Esophagus muscularis mucosa (tissue), 4 donors: Measurements from ENCODE around the gene WDR38. TPM values are rescaled to one million over a fixed set of nuclear protein-coding genes. Genes with fewer than 3 reads are reported as not detected.

Experiments
- DNase-seq: peaks from one replicate; pipeline ENCODE4 v3.0.0-alpha.2; 2017; ENCODE audit errors: extremely low spot score
- H3K27ac ChIP-seq, 4 donors: fragments of 200-600 bp; sonication (generic); replicated peaks in 1 of 4; 1 replicate in 3 of 4; 2 replicates in 1 of 4; pipeline ENCODE4 v1.5.1; 2016 to 2019; ENCODE audit warnings: mild to moderate bottlenecking in 1 of 4
- H3K27me3 ChIP-seq, 4 donors: fragments of 200-600 bp; sonication (generic); one replicate each; pipeline versions ENCODE4 v1.5.1 to v1.6.0; 2016 to 2019
- H3K36me3 ChIP-seq, 4 donors: fragments of 200-600 bp; sonication (generic); one replicate each; pipeline ENCODE4 v1.5.1; 2016 to 2019
- H3K4me1 ChIP-seq, 4 donors: fragments of 200-600 bp; sonication (generic); one replicate each; pipeline ENCODE4 v1.5.1; 2016 to 2019
- H3K4me3 ChIP-seq, 4 donors: fragments of 200-600 bp; sonication (generic); 1 replicate in 2 of 4; 2 replicates in 2 of 4; pipeline ENCODE4 v1.5.1; 2016 to 2019; ENCODE audit warnings: mild to moderate bottlenecking in 4 of 4, moderate library complexity in 1 of 4
- H3K9me3 ChIP-seq, 4 donors: fragments of 200-600 bp; sonication (generic); 1 replicate in 3 of 4; 2 replicates in 1 of 4; pipeline ENCODE4 v1.5.1; 2016 to 2019
- CTCF ChIP-seq, 3 experiments: fragments of 200-600 bp in 2 of 3; fragments of 450-650 bp in 1 of 3; sonication (generic) in 2 of 3; IDR thresholded peaks; one replicate each; pipeline ENCODE4 v1.5.1; 2017 to 2019; ENCODE audit warnings: antibody characterized with exemption in 3 of 3, mild to moderate bottlenecking in 2 of 3, moderate library complexity in 1 of 3
- EP300 ChIP-seq: sonication (generic); formaldehyde crosslinking; IDR thresholded peaks from one replicate; pipeline ENCODE4 v1.6.1; 2017; ENCODE audit warnings: antibody characterized with exemption
- POLR2A ChIP-seq: fragments of 450-650 bp; IDR thresholded peaks from one replicate; pipeline ENCODE4 v1.6.1; 2017; ENCODE audit warnings: antibody characterized with exemption, moderate library complexity, mild to moderate bottlenecking, low read depth
- POLR2AphosphoS5 ChIP-seq, 2 donors: sonication (generic); formaldehyde crosslinking; IDR thresholded peaks; one replicate each; pipeline ENCODE4 v1.6.1; 2017; ENCODE audit warnings: antibody characterized with exemption in 2 of 2
- WGBS: methylation state at CpG from one replicate; pipeline ENCODE4 v1.1.5; 2018; 5-methylcytosine and 5-hydroxymethylcytosine counted together
- intact Hi-C: fragments of 100-400 bp; cut with DNase I; formaldehyde crosslinking; loops from one replicate; pipeline ENCODE4 v1.15.1; 2023
- total RNA-seq, 4 donors: library from RNA; depleted of rRNA; stranded (reverse); fragments of >200 nt; gene quantifications; one replicate each; pipeline versions ENCODE4 v1.1.0 to v1.2.1, GENCODE V29; 2016

Gene WDR38
- total RNA-seq, 4 donors from 2014 or later: 0.32 TPM; not detected in 3

- no peak overlapping the region for H3K27ac ChIP-seq
- H3K36me3 ChIP-seq: peaks cover 56 to 90% (median 89%) of the 10 kb centered on the region in 4 donors
- H3K27me3 ChIP-seq: no peaks in the 10 kb centered on the region
- no peak for TF ChIP-seq EP300
- TF ChIP-seq POLR2AphosphoS5 (IDR thresholded peaks at IDR 0.05): no peak
- TF ChIP-seq CTCF (IDR thresholded peaks at IDR 0.05): no peak
- no peak for TF ChIP-seq POLR2A
- peaks cover 15 to 31% (median 20%) of the 10 kb centered on the region in 4 donors for H3K4me1 ChIP-seq
- no peaks in the 10 kb centered on the region for H3K9me3 ChIP-seq
- WGBS: 86% methylated on average over 14 of the region's 14 CpGs
- intact Hi-C loops: no loop called here
- H3K4me3 ChIP-seq: no peak overlapping the region
- DNase-seq: no peak
Observed at GRCh38 chr9:124877021-124877782, 23.9 kb downstream of the WDR38 start.

DNA sequence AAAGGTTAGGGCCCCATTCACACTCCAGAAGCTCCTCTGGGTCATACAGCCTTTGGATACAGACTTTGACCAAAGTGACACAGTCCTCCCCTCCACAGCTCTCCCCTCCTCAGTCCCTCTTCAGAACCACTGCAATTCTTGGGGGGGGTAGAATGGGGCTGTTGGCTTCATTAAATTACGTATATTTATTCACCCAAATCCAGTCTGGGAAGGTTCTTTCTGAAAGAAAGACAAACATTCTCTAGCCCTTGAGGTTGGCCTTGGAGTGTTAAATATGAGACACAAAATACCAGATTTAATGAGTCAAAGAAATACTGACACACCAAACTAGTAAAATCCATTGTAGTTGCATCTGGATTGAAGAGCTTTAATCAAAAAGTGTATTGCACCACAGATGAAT, 24.8 kb downstream of the WDR38 start:
- no peaks in the 10 kb centered on the region for H3K27me3 ChIP-seq
- H3K27ac ChIP-seq: no peak overlapping the region
- no peak overlapping the region for H3K4me3 ChIP-seq
- H3K4me1 ChIP-seq: peaks cover 7 to 23% (median 12%) of the 10 kb centered on the region in 4 donors
- intact Hi-C loops: no loop called here
- no peaks in the 10 kb centered on the region for H3K9me3 ChIP-seq
- TF ChIP-seq POLR2AphosphoS5 (IDR thresholded peaks at IDR 0.05) (no peak), POLR2A (no peak), EP300 (no peak), CTCF (IDR thresholded peaks at IDR 0.05) (no peak)
- 81% methylated on average over 1 of the region's 1 CpG for WGBS
- H3K36me3 ChIP-seq: peaks cover 59 to 97% (median 96%) of the 10 kb centered on the region in 4 donors
- DNase-seq: no peak

- Histone ChIP-seq H3K9me3 (no peaks in the 10 kb centered on the region), H3K4me1 (peaks cover 2 to 18% (median 7%) of the 10 kb centered on the region in 4 donors), H3K4me3 (no peak overlapping the region), H3K36me3 (peaks cover 59 to 100% (median 98%) of the 10 kb centered on the region in 4 donors), H3K27ac (no peak overlapping the region), H3K27me3 (no peaks in the 10 kb centered on the region)
- no peak for DNase-seq
- TF ChIP-seq POLR2AphosphoS5 (IDR thresholded peaks at IDR 0.05) (no peak), CTCF (IDR thresholded peaks at IDR 0.05) (no peak), EP300 (no peak), POLR2A (no peak)
- 88% methylated on average over 5 of the region's 6 CpGs for WGBS
- intact Hi-C loops: no loop called here
Observed at GRCh38 chr9:124878518-124878917, 25.3 kb downstream of the WDR38 start.

DNA sequence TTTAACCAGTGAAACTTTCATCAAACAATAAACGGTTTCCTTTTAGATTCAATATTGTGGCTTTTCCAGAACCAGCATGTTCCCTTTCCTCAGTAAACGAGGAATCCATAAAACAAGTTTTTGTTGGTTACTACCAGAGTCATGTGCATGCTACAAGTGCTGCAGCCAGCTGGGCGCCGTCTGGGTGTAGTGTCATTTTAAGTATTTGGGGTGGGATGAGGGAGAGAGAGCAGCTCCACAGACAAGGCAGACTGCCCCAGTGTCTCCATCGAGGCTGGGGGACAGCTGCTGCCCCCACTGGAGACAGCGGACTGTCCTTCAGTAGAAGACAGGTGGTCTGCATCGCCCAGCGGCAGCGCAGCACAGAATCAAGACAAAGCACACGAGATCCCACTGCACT, 26.0 kb downstream of the WDR38 start:
- peaks cover 59 to 98% (median 95%) of the 10 kb centered on the region in 4 donors for H3K36me3 ChIP-seq
- no peaks in the 10 kb centered on the region for H3K9me3 ChIP-seq
- no peak overlapping the region for H3K27ac ChIP-seq
- intact Hi-C loops: no loop called here
- no peak for DNase-seq
- TF ChIP-seq POLR2AphosphoS5 (IDR thresholded peaks at IDR 0.05) (no peak), EP300 (no peak), POLR2A (no peak), CTCF (IDR thresholded peaks at IDR 0.05) (no peak)
- WGBS: 56% methylated on average over 10 of the region's 10 CpGs
- no peak overlapping the region for H3K4me3 ChIP-seq
- H3K27me3 ChIP-seq: no peaks in the 10 kb centered on the region
- H3K4me1 ChIP-seq: peaks cover 0 to 11% (median 1%) of the 10 kb centered on the region in 4 donors

DNA sequence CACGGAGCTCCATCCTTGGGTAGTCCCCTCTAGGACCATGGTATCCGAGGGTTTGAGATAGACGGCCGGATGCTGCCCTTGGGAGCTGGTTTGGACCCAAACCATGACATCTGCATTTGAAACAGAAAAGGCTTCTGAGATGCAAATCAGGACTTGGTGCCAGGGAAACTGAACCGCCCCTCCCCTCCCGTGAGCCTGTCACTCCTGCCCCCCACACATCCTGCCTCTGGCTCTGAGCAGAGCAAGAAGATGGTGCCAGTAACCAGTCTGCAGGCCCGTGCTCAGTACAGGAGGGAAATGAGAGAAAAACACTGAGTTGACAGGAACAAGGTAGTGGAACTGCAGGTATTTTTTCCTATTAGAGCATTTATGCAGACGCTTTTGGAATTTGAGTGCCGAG, 27.2 kb downstream of the WDR38 start:
- intact Hi-C loops: no loop called here
- Histone ChIP-seq H3K4me3 (no peak overlapping the region), H3K27ac (no peak overlapping the region), H3K9me3 (no peaks in the 10 kb centered on the region), H3K36me3 (peaks cover 56 to 99% (median 95%) of the 10 kb centered on the region in 4 donors), H3K27me3 (no peaks in the 10 kb centered on the region), H3K4me1 (peaks cover 0 to 7% (median 0%) of the 10 kb centered on the region in 4 donors)
- no peak for TF ChIP-seq POLR2AphosphoS5 (IDR thresholded peaks at IDR 0.05)
- no peak for TF ChIP-seq CTCF (IDR thresholded peaks at IDR 0.05)
- no peak for TF ChIP-seq EP300
- no peak for TF ChIP-seq POLR2A
- 67% methylated on average over 9 of the region's 9 CpGs for WGBS
- no peak for DNase-seq
